ENCODE results near the gene UCN3.
"Not testable (repeated sequence)": the region's sequence is repeated elsewhere in the genome, so short reads cannot be mapped to it uniquely, and the experiment has no call there.

UCN3 gene

DNA sequence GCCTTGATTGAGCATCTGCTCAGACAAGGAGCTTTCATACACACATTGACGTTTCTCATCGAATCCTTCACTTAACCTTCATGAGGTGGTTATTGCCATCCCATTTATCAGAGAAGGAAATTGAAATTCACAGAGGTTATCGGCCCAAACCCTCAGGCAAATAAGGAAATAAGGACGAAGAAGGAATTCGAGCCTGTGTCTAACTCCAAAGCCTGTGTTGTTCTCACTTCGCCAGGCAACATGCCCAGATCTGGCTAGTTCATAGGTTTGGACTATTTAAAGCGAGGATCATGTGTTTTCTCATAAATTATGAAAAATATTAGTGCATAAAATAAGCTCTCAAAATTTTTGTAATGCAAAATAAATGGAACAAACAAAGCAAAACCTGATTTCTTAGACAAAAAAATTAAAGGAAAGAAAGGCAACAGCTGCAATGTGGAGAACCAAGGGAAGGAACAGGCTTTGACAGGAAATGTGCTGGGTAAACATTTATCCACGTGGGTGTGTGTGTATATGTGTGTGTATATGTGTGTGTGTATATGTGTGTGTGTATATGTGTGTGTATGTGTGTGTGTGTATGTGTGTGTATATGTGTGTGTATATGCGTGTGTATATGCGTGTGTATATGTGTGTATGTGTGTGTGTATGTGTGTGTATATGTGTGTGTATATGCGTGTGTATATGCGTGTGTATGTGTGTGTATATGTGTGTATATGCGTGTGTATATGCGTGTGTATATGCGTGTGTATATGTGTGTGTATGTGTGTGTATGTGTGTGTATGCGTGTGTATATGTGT is 4.8 kb downstream of the UCN3 start:
- no peak for DNase-seq

DNA sequence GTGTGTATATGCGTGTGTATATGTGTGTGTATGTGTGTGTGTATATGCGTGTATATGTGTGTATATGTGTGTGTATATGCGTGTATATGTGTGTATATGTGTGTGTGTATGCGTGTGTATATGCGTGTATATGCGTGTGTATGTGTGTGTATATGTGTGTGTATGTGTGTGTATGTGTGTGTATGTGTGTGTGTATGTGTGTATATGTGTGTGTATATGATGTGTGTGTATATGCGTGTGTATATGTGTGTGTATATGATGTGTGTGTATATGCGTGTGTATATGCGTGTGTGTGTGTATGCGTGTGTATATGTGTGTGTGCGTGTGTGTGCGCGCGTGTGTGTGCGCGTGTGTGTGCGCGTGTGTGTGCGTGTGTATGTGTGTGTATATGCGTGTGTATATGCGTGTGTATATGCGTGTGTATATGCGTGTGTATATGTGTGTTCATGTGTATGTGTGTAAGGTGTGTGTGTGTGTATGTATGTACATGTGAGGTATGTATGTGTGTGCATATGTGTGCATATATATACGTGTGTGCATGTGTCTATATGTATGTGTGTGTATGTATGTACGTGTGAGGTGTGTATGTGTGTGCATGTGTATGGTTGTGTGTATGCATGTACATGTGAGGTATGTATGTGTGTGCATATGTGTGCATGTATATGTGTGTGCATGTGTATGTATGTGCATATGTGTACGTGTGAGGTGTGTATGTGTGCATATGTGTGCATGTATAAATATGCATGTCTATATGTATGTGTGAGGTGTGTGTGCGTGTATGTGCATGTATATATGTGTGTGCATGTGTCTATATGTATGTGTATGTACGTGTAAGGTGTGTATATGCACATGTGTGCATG is 6.0 kb downstream of the UCN3 start:
- no peak for DNase-seq

DNA sequence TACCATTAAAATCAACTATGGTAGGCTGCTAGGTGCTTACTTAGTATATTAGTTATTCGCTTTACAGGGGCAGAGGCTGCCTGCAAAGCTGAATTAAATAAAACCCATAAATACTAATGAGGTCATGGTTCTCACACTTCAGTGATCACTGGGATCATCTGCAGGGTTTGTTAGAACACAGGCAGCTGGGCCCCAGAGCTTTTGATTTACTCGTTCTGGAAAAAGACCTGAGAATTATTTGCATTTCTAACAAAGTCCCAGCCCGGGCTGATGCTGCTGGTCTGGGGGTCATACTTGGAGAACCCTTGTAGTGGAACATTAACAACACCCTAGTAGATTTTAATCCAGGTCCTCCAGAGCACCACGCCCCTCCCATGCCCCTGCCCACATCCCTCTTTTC is 8.5 kb downstream of the UCN3 start:
- DNase-seq: no peak

DNA sequence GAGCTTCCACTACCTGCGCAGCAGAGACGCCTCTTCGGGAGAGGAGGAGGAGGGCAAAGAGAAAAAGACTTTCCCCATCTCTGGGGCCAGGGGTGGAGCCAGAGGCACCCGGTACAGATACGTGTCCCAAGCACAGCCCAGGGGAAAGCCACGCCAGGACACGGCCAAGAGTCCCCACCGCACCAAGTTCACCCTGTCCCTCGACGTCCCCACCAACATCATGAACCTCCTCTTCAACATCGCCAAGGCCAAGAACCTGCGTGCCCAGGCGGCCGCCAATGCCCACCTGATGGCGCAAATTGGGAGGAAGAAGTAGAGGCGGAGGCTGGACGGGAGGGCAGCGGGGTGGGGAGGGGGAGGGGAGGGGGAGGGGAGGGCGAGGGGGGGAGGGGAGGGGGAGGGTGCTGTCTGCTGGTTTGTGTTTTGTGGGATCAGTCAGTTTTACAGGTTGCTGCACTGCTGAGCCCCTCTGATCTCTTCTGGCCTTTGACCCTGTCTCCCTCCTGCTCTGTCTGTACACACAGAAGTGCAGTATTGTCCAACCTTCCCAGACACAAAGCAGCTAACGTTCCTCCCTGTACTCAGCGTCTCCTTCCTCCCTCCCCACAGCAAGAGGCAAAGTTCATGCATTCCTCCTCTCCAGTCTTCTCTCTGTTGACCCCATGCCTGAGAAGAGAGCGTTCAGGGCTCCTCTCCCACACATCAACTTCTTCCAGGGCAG is 9.3 kb downstream of the UCN3 start:
- DNase-seq: no peak

DNA sequence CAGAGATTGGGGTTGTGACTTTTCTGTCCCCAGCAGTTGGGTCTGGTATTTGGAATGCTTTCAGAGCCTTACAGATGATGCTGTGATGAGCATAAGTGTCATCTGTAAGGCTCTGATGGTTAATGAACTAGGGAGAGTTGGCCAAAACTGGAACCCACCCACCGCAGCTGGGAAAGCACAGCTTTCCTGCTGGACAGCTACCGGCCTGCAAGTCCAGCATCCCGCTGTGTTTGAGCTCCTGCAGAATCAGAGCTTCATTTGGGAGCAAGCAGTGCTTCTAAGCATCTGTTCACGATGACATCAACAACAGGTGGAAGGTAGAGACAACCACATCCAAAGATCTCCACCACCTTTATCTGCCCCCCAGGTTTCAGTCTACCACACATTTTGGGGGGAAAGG is 11.7 kb downstream of the UCN3 start:
- no peak for DNase-seq

DNA sequence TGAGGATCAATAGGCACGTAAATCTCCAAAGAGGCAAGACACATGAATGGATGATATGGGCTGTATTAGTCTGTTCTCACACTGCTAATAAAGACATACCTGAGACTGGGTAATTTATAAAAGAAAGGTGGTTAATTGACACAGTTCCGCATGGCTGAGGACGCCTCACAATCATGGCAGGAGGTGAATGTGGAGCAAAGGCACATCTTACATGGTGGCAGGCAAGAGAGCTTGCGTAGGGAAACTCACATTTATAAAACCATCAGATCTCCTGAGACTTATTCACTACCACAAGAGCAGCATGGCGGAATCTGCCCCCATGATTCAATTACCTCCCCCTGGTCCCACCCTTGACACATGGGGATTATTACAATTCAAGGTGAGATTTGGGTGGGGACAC is 14.4 kb downstream of the UCN3 start:
- DNase-seq: not testable (repeated sequence)

DNA sequence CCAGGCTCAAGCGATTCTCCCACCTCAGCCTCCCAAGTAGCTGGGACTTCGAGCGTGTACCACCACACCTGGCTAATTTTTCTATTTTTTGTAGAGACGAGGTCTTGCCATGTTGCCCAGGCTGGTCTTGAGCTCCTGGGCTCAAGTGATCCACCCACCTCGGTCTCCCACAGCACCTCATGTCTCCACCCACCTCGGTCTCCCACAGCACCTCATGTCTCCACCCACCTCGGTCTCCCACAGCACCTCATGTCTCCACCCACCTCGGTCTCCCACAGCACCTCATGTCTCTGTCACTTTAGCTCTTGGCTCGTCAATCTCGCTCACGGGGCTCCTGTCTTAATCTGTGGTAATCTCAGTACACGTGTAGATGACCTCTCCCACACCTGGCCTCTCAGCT is 15.6 kb downstream of the UCN3 start:
- not testable (repeated sequence) for DNase-seq

DNA sequence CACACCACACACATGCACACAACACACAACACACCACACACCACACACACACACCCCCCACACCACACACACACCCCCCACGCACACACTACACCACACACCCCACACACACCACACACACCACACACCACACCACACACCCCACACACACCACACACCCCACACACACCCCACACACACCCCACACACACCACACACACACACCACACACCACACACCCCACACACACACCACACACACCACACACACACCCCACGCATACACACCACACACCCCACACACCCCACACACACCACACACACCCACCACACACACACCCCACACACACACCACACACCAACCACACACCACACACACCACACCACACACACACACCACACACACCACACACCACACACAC is 16.4 kb downstream of the UCN3 start:
- no peak for DNase-seq

DNA sequence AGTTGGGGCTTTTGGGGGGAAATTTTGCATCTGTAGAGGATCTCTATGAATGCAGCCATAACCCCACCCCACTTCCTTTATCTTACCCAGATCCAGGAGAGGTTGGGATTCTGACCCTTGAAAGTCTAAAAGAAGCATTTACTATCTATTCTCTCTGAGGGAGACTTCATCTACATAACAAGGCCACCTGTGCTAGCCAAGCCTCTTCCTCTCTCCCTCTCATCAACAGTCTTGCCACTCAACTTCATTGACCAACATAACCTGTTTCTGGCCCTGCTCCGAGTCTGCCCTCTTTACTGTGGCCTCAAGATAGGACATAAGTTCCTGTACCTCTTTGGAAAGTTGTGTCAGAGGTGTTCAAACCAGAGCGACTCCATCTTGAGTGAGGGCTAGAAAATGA is 20.5 kb downstream of the UCN3 start:
- no peak for DNase-seq

DNA sequence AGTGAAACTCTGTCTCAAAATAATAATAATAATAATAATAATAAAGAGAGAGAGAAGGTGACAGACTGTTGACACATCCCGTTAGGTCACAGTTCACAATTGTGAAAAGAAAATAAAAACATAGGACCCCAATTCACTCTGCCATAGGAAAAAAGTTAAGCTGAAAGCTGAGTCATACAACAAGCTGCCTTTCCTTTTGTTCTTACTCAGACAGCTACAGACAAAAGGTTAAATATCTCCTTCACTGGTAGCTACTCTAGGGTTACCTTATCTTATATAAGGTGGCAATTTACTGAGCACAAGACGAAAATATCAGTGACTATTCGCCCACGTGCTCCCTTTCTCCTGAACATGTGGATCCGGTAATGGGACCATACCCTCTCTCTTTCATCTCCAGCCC is 22.4 kb downstream of the UCN3 start:
- no peak for DNase-seq

DNA sequence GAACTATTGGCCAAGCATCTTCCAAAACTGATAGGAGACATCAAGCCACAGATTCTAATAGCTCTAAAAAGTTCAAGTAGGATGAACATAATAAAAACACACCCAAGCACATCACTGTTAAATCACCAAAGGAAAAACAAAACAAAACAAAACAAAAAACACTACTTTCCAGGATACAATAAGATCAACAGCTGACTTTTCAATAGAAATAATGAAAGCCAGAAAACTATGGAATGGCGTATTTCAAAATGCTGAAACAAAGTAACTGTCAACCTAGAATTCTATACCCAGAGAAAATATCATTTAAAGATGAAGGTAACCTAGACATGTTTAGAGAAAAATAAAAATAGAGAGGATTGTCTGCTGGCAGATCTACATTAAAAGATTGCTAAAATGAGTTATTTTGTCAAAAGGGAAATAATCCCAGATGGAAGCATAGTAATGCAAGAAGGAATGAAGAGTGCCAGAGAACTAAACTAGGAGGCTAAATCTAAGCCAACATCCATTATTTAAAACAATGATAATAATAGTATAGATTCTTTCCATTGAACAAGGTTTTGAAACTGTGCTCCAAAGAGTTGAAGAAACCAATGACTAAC is 25.9 kb downstream of the UCN3 start:
- no peak for DNase-seq

DNA sequence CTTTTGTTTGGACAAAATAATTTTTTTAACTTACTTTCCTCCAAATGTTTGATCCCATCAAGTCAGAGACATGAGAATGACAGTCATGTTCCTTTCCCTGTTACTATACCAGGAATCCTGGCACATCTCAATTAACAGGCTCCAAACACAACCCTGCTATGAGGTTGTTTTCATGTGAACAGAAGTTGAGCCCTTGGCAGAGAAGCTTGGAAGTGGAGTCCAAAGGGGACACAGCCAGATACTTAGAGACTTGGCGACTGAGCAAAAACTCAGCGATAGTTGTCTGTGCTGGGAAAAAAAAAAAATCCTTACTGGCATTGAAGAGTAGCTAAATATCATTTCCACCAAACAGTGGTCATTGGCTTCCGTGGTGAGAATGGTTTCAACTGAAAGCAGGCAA is 27.0 kb downstream of the UCN3 start:
- DNase-seq: no peak

DNA sequence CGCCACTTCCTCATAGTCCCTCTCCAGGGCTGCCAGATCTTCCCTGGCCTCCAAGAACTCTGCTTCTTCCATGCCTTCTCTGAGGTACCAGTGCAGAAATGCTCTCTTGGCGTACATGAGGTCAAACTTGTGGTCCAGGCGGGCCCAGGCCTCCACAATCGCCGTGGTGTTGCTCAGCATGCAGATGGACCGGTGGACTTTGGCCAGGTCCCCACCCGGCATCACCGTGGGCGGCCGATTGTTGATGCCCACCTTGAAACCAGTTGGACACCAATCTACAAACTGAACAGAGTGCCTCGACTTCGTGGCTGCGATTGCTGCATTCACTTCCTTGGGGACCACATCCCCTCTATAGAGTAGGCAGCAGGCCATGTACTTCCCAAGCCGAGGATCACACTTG is 28.8 kb downstream of the UCN3 start:
- DNase-seq: no peak

DNA sequence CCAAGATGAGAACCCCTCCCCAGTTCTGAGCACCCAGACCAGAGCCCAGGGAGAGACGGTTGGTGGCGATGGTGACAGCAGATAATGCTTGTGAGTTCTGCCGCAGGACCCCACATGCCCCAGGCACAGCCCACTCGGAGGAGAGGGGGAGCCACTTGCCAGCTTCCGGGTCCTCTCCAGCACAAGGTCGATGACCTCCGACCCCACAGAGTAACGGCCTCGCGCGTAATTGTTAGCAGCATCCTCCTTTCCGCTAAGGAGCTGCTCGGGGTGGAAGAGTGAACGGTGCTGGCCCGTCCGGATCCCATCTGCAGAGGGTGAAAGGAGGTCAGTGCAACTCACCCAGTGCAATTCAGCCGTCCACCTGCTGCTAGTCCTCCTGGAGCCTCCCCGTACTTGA is 30.4 kb downstream of the UCN3 start:
- no peak for DNase-seq

DNA sequence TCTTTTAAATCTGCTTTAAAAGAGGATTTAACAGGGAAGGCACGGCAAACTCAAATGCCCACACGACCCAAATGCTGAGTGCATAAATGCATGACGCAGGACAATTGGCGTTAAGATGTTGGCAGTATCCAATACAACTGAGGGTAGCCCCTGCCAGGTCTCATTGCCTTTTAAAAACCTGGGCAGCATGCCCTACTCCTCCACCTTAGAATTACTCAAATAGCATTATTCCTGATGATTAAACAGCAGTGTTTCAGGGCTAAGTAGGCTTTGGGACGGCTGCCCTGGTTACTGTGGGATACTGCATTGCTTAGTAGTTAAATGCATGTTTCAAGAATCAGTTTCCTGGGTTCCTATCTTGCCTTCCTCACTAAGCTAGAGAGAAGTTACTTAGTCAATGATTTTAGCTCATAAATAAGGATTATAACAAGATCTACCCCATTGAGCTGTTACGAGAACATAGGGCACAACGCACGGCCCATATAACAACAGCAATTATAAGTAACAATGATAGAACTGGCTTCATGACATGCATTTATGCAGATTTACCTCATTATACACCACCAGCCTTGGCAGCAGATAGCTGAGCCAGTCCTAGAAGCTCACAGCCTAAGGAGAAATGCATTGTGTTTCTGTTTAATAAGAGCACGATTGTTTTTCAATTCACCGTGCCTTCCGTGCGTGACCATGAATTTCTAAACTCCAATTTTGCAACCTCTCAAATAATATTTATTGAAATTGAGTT is 32.0 kb downstream of the UCN3 start:
- no peak for DNase-seq

DNA sequence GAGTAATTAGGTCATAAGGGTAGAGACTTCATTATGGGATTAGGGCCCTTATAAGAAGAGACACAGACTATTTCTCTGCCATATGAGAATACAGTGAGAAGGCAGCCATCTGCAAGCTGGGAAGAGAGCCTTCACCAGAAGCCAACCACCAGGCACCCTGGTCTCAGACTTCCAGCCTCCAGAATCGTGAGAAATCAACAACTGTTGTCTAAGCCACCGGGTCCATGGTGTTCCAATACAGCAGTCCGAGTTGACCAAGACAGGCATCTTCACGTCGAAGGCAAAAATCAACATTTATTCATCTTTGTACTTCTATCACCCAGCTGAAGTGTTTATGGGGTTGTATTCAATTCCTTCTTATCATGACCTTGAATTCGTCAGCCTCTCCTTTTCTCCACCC is 34.6 kb downstream of the UCN3 start:
- DNase-seq: no peak

DNA sequence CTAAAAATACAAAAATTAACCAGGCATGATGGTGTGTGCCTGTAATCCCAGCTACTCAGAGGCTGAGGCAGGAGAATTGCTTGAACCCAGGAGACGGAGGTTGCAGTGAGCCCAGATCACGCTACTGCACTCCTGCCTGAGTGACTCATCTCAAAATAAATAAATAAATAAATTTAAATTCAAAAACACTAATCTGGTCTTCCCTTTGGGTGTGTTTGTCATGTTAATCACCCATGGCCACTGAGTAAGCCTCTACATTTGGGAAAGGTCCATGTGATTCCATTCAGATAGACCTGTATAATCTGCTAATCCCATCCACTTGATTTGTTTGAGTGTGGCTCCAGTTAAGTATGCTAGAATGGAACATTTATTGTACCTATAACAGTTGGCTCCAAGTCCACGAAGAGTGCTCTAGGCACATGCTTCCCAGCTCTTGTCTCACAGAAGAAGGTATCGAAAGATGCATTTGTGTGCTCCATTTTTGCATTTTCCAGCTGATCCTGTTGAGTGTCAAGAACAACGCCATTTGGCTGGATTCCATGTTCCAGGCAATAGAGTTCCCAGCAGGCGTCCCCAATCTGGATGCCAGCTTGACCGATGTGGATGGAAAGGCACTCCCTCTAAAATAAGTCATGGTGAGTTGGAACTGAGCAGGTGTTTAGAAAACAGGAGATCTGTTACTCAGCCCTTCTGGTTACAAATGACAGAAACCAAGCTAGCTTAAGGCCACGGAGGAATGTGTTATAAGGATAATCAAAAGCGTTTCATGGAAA is 35.9 kb downstream of the UCN3 start:
- no peak for DNase-seq

DNA sequence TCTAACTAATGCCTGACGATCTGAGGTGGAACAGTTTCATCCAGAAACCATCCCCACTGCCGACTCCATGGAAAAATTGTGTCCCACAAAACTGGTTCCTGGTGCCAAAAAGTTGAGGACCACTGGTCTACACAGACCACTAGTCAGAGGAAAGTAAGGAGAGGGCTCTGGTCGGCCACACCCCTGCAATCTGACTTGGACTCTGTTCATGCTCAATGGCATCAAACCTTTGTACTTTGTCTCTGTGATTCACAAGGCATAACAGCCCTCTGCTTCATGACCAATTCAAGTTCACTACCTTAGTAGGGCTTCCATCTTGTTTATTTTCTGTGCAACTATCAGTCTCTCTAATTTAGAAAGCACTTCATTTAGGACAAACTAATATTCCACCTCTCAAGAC is 38.0 kb downstream of the UCN3 start:
- DNase-seq: no peak

DNA sequence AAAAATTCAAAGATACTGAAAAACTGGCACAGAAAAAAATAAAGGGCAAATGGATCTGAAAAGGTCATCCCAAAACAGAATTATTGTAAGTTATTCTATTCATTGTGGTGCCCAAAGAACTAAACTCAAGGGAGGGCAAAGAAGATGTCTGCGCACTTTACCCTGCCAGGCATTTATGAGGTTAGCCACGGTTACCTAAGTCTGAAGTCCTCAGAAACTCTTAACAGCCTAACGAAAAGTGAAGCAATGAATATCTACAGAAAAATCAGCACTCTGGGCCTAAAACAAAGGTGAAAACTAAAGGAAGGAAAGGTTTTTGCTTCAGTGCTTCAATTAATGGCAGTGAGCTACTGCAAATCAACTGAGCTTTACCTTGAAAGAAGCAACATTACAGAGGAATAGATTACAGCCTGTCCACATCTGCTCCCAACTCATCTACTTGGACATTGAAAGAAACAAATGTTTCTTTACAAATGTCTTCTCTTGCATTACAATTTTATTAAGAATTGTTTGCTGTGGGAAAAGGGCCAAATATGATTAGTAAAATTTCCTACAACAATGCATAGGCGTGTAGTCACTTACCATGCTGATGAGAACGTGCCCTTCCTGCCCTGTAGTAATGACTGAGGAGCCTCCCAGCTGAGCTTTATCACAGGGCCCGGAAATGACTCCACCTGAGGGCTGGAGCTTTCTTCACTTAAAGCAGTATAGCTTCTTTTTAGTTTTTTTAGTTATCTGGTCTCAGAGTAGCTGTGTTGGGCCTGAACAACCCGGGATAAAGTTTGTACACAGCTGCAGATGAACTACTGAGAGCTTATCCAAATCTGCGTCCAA is 39.7 kb downstream of the UCN3 start, which contains the start of gene TUBAL3:
Gene TUBAL3, minus strand, starts transcription at position 621 of the 834 bp plus-strand sequence. Its CDS starts 36 bp downstream, at position 585.
- DNase-seq: no peak

DNA sequence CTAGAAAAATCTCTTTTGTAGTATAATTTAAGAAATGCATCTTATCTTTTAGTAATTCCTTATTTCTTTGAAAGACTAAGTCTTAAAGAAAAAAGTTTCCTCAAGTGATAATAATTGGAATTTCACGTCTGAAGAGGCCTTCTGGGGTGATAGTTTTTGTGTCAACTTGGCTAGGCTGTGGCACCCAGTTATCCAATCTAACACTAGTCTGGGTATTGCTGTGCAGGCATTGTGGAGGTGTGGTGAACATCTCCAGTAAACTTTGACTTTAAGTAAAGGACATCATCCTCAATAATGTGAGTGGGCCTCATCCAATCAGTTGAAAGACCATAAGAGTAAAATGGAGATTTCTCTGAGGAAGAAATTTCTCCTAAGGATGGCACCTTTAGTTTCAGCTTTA is 42.2 kb downstream of the UCN3 start:
- no peak for DNase-seq

DNA sequence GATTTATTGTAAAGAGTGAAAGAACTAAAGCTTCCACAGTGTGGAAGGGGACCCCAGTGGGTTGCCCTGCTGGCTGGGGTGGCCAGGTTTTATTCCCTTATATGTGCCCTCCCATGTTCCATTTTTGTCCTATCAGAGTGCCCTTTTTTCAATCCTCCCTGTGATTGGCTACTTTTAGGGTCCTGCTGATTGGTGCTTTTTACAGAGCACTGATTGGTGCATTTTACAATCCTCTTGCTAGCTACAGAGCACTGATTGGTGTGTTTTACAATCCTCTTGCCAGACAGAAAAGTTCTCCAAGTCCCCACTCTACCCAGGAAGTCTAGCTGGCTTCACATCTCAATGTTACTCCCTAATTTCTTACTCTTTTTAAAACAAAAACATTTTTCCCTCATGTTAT is 46.0 kb downstream of the UCN3 start:
- DNase-seq: not testable (repeated sequence)

All from activated CD4-positive, alpha-beta T cell treated with anti-CD3 and anti-CD28 coated beads, Interleukin-2, amount 50 U/mL, for 4 hours (primary cell).